ENCODE data around the gene ZDHHC12. TPM values are rescaled to one million over a fixed set of nuclear protein-coding genes. Genes with fewer than 3 reads are reported as not detected.

The ZDHHC12 gene
- total RNA-seq, 1 donor from 2014 or later = 1.7 TPM

Small RNA genes within 50 kb of the gene (small RNA-seq; reads per million reads assigned to genes)
- not detected for gene RF00017 (ENCODE audit: low replicate concordance)
- not detected for gene RN7SL560P (ENCODE audit: low replicate concordance)

Other genes starting within 250 kb of the ZDHHC12 start
- gene GLE1, start 219.4 kb downstream of the ZDHHC12 start, total RNA-seq = 17.5 TPM
- 862 TPM for gene SPTAN1, start 171.5 kb downstream of the ZDHHC12 start, total RNA-seq
- 23.4 TPM for gene DYNC2I2, start 67.3 kb downstream of the ZDHHC12 start, total RNA-seq
- gene SET, start 34.9 kb downstream of the ZDHHC12 start, total RNA-seq = 416 TPM
- 0.74 TPM for gene PKN3, start 21.6 kb downstream of the ZDHHC12 start, total RNA-seq
- 30.2 TPM for gene ZER1, start 47.8 kb upstream of the ZDHHC12 start, total RNA-seq
- 10.1 TPM for gene TBC1D13, start 63.1 kb upstream of the ZDHHC12 start, total RNA-seq
- gene ENDOG, start 94.4 kb upstream of the ZDHHC12 start, total RNA-seq = 9.6 TPM
- 10.8 TPM for gene SPOUT1, start 105.7 kb upstream of the ZDHHC12 start, total RNA-seq
- 9.1 TPM for gene KYAT1, start 157.8 kb upstream of the ZDHHC12 start, total RNA-seq
- 19.9 TPM for gene LRRC8A, start 158.0 kb upstream of the ZDHHC12 start, total RNA-seq
- 1.2 TPM for gene PHYHD1, start 196.9 kb upstream of the ZDHHC12 start, total RNA-seq
- gene DOLK, start 223.5 kb upstream of the ZDHHC12 start, total RNA-seq = 7.1 TPM
- 24.8 TPM for gene NUP188, start 223.6 kb upstream of the ZDHHC12 start, total RNA-seq

All from temporal lobe (tissue), 2 donors.